Measurements from ENCODE around the gene ABCD1. TPM values are rescaled to one million over a fixed set of nuclear protein-coding genes. Genes with fewer than 3 reads are reported as not detected.
"Not testable (repeated sequence)": the region's sequence is repeated elsewhere in the genome, so short reads cannot be mapped to it uniquely, and the experiment has no call there.

ABCD1 gene
- total RNA-seq, 1 donor from 2014 or later, result 18.3 TPM

DNA sequence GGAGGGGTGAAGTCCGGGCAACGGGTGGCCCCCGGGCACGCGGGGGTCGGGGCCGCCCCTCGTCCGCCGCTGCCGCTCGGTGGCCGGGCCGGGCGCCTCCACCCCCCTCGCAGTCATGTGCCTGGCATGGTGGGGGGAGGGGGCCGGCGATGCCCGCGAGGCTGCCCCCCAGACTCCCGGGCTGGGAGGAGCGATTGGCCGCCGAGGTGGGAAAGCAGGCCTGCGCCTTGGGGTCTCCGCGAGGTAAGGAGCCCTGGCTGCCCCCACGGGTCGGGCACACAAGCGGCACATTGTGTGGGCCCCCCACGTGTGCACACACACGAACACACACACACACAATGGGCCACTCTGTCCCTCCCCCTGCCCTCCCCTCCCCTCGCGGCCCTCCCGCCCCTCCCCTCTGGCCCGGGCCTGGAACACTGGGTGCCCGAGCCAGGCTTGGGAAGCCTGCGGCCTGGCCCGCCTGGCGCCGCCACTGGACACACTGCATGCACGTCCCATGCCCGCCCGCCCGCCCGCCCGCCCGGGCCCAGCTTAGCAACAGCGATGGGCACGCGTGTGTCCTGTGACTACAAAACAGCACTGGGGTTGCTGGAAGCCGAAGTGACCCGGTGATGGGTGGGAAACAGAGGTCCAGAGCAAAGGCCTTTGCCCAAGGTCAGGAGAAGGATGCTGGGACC, 35.6 kb upstream of the ABCD1 start:
- peak overlapping the region; percentile 57 for H3K4me3 Mint-ChIP-seq
- no peaks in the 10 kb centered on the region for H3K27me3 Mint-ChIP-seq (ENCODE audit: low read depth)
- TF ChIP-seq, protein P1, sequence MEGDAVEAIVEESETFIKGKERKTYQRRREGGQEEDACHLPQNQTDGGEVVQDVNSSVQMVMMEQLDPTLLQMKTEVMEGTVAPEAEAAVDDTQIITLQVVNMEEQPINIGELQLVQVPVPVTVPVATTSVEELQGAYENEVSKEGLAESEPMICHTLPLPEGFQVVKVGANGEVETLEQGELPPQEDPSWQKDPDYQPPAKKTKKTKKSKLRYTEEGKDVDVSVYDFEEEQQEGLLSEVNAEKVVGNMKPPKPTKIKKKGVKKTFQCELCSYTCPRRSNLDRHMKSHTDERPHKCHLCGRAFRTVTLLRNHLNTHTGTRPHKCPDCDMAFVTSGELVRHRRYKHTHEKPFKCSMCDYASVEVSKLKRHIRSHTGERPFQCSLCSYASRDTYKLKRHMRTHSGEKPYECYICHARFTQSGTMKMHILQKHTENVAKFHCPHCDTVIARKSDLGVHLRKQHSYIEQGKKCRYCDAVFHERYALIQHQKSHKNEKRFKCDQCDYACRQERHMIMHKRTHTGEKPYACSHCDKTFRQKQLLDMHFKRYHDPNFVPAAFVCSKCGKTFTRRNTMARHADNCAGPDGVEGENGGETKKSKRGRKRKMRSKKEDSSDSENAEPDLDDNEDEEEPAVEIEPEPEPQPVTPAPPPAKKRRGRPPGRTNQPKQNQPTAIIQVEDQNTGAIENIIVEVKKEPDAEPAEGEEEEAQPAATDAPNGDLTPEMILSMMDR (IDR thresholded peaks at IDR 0.05; ENCODE audit: unreplicated experiment), result no peak
- H3K4me1 Mint-ChIP-seq, result peaks cover 13% of the 10 kb centered on the region
- no peaks in the 10 kb centered on the region for H3K36me3 Mint-ChIP-seq
- H3K9me3 Mint-ChIP-seq, result no peaks in the 10 kb centered on the region
- no peak overlapping the region for H3K27ac Mint-ChIP-seq
- DNase-seq (ENCODE audit: low spot score in 2 of 2, unreplicated experiment in 2 of 2), result no peak

DNA sequence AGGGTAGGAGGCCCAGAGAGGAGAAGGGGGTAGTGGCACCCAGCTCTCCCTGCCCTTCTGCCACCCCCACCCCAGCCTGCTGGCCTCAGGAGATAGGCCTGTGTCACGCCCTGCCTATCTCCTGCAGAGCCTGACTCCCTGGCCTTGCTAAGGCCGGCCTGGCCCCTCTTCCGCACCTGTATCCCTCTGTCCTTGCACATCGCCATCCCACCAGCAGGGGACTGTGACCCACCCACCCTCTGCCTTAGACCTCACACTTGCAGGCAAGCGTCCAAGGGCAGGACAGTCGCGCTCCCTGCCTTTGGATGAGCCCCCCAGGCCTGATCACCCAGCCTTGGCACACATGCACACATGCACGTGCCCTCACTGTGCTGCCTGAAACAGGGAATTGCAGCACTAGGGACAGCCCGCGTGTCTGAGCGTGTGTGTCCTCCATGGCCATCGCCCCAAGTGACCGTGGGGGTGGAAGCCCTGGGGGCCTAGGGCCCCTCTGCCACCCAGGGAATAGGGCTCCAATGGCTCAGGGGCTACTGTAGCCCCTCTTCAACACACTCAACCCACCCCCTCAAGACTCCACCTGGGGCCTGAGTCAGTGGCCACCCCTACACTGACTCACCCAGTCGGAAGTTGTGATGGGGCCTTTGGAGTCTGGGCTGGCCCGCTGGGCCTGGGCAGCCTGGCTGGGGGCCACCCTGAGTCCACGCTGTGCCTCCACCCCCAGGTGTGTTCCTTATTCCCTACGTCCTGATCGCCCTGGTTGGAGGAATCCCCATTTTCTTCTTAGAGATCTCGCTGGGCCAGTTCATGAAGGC, 34.8 kb upstream of the ABCD1 start:
- no peaks in the 10 kb centered on the region for H3K36me3 Mint-ChIP-seq
- H3K9me3 Mint-ChIP-seq, result no peaks in the 10 kb centered on the region

DNA sequence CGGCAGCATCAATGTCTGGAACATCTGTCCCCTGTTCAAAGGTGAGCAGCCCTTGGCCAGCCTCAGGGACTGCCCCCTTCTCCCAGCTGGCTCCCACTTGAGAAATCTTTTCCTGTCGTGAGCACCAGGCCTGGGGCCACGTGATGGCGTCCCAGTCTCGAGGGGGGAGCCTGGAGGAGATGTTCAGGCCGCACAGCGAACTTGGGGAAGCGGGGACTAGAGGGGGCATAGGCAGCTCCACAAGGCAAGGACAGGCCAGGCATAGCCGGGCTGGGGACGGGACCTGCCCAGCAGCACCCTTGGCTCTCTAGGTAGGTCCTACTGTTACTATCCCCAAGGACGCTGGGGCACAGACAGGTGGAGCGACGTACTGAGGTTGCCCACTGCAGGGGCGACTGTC, 34.2 kb upstream of the ABCD1 start:
- Mint-ChIP-seq H3K27me3 (ENCODE audit: low read depth) (no peaks in the 10 kb centered on the region), H3K9me3 (no peaks in the 10 kb centered on the region), H3K4me1 (peaks cover 13% of the 10 kb centered on the region), H3K36me3 (no peaks in the 10 kb centered on the region), H3K27ac (no peak overlapping the region), H3K4me3 (no peak overlapping the region)
- TF ChIP-seq, protein P1 (IDR thresholded peaks at IDR 0.05; ENCODE audit: unreplicated experiment), result no peak
- no peak for DNase-seq (ENCODE audit: low spot score in 2 of 2, unreplicated experiment in 2 of 2)

More for the DNA sequence above, 34.8 kb upstream of the ABCD1 start:
- Mint-ChIP-seq H3K27ac (no peak overlapping the region), H3K27me3 (ENCODE audit: low read depth) (no peaks in the 10 kb centered on the region), H3K4me3 (peak overlapping the region; percentile 57), H3K4me1 (peaks cover 13% of the 10 kb centered on the region)
- TF ChIP-seq, protein P1 (IDR thresholded peaks at IDR 0.05; ENCODE audit: unreplicated experiment), result no peak
- DNase-seq (ENCODE audit: low spot score in 2 of 2, unreplicated experiment in 2 of 2), result no peak

DNA sequence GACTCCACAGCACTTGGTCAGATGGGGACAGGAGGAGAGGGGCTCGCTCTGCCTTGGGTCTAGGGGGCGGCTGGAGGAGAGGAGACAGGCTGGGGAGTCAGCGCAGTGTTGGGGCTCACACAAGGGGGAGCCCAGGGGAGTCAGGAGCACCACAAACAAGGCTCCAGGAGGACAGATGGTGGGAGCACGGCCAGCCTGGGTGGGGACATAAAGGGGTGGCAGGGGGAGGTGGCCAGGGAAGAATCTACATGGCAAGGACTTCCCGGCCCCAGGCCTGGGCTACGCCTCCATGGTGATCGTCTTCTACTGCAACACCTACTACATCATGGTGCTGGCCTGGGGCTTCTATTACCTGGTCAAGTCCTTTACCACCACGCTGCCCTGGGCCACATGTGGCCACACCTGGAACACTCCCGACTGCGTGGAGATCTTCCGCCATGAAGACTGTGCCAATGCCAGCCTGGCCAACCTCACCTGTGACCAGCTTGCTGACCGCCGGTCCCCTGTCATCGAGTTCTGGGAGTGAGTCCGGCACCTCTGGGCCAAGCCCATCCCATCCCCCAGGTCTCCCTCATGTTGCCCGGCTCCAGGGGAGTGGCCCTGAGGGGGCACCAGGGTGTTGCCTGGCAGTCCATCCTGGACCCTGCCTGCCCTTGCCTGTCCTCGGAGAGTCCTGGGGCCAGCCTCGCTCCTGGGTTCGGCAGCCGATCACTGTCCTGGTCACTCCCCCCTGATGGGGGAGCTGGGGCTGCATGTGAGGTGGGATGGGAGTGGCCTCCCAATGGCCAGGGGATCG, 33.4 kb upstream of the ABCD1 start:
- H3K36me3 Mint-ChIP-seq; H3K4me1 Mint-ChIP-seq; H3K27me3 Mint-ChIP-seq (ENCODE audit: low read depth); H3K9me3 Mint-ChIP-seq; DNase-seq (ENCODE audit: low spot score in 2 of 2, unreplicated experiment in 2 of 2); H3K27ac Mint-ChIP-seq; H3K4me3 Mint-ChIP-seq: not testable (repeated sequence)

DNA sequence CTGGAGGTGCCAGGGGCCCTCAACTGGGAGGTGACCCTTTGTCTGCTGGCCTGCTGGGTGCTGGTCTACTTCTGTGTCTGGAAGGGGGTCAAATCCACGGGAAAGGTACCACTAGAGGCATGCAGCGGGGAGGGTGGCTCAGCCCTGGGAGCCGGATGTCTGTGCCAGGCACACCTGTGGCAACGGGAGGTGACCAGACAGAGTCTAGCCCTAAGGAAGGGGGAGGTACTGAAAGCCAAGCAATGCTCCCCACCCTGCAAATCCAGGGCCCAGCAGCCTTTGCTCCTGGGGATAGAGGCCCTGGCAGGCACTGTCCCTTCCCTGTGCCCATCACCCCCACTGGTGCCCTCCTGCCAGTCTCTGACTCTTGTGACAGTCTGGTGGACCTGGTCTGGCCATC, 32.7 kb upstream of the ABCD1 start:
- TF ChIP-seq, protein P1 (IDR thresholded peaks at IDR 0.05; ENCODE audit: unreplicated experiment), result no peak
- peaks cover 4% of the 10 kb centered on the region for H3K4me1 Mint-ChIP-seq
- no peak for DNase-seq (ENCODE audit: low spot score in 2 of 2, unreplicated experiment in 2 of 2)
- peaks cover under 1% of the 10 kb centered on the region for H3K36me3 Mint-ChIP-seq
- H3K27me3 Mint-ChIP-seq (ENCODE audit: low read depth), result no peaks in the 10 kb centered on the region
- H3K4me3 Mint-ChIP-seq, result no peak overlapping the region
- no peak overlapping the region for H3K27ac Mint-ChIP-seq
- H3K9me3 Mint-ChIP-seq, result no peaks in the 10 kb centered on the region

All from mesothelial cell of epicardium (in vitro differentiated cells).